ENCODE results near the gene SPIN1.

Gene SPIN1

GRCh38 chr9:88437210-88438146 is 49.2 kb downstream of the SPIN1 start:
- H3K36me3 ChIP-seq: peaks cover 16 to 48% (median 27%) of the 10 kb centered on the region in 3 donors
- no peaks in the 10 kb centered on the region for H3K27me3 ChIP-seq
- peaks cover 0 to 4% (median 0%) of the 10 kb centered on the region in 4 donors for H3K4me1 ChIP-seq
- H3K4me3 ChIP-seq: no peak overlapping the region
- DNase-seq: no peak
- no peak for TF ChIP-seq CTCF (IDR thresholded peaks at IDR 0.05)
- H3K27ac ChIP-seq: no peak overlapping the region
- no peaks in the 10 kb centered on the region for H3K9me3 ChIP-seq
- intact Hi-C loops (cut with DNase I; ENCODE audit: low total_unique reads): no loop called here

GRCh38 chr9:88438811-88439210 is 50.6 kb downstream of the SPIN1 start:
- no peaks in the 10 kb centered on the region for H3K27me3 ChIP-seq
- no peak overlapping the region for H3K4me3 ChIP-seq
- TF ChIP-seq CTCF (IDR thresholded peaks at IDR 0.05): no peak
- no peak for DNase-seq
- H3K9me3 ChIP-seq: no peaks in the 10 kb centered on the region
- intact Hi-C loops (cut with DNase I; ENCODE audit: low total_unique reads): no loop called here
- H3K4me1 ChIP-seq: peaks cover 0 to 2% (median 0%) of the 10 kb centered on the region in 4 donors
- H3K27ac ChIP-seq: no peak overlapping the region
- H3K36me3 ChIP-seq: peaks cover 6 to 35% (median 18%) of the 10 kb centered on the region in 3 donors

DNA sequence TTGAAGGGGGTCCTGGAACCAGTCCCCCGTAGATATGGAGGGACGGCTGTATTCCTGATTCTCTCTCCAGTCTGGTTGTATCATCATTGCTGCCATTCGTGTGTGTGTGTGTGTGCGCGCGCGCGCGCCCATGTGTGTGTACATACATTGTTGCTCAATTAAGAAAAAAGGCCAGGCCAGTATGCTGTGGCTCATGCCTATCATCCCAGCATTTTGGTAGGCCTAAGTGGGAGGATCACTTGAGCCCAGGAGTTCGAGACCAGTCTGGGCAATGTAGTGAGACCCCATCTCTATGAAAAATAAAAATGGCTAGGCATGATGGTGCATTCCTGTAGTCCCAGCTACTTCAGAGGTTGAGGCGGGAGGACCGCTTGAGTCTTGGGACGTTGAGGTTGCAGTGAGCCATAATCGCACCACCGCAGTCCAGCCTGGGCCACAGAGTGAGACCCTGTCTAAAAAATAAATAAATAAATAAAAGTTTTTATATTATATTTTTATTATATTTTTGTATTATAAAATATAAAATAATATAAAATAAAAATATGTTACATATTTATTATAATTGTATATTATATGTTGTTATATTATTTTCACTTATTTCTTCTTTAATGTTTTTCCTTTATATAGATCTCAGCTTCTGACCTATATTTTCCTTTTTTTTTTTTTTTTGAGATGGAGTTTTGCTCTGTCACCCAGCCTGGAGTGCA is 53.2 kb downstream of the SPIN1 start:
- peaks cover 6 to 19% (median 12%) of the 10 kb centered on the region in 3 donors for H3K36me3 ChIP-seq
- H3K9me3 ChIP-seq: no peaks in the 10 kb centered on the region
- TF ChIP-seq CTCF (IDR thresholded peaks at IDR 0.05): no peak
- H3K4me3 ChIP-seq: no peak overlapping the region
- no peaks in the 10 kb centered on the region for H3K4me1 ChIP-seq
- intact Hi-C loops (cut with DNase I; ENCODE audit: low total_unique reads): no loop called here
- no peak for DNase-seq
- H3K27me3 ChIP-seq: no peaks in the 10 kb centered on the region
- no peak overlapping the region for H3K27ac ChIP-seq

DNA sequence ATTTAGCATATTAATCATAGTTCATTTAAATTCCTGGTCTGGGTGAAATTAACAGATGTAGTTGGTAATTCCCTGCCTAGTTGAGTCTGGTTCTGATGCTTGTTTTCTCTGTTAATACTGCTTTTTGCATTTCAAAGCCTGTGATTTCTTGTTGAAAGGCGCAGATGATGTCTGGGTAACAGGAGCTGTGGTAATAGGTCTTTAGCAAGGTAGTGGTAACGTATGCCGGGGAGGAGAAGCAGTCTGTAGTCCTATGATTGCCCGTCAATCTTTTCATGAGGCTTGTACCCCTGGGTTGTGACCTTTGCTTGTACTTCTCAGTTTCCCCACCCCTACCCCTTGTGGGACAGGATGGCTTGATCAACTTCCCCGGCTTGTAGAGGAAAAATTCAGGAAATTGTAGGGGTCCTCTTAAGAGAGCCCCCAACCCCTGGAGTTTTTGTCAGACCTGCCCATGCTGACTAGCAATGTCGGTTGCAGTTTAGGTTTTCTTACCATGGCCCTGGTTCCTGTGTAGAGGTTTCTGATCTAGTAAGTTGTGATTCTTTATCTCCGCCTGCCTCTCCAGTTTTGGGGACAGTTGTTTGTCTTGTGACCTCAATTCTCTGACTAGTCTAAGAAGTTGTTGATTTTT is 55.4 kb downstream of the SPIN1 start:
- H3K27ac ChIP-seq: no peak overlapping the region
- no peak for TF ChIP-seq CTCF (IDR thresholded peaks at IDR 0.05)
- H3K4me3 ChIP-seq: no peak overlapping the region
- H3K4me1 ChIP-seq: peaks cover 0 to 4% (median 0%) of the 10 kb centered on the region in 4 donors
- no peaks in the 10 kb centered on the region for H3K9me3 ChIP-seq
- H3K27me3 ChIP-seq: no peaks in the 10 kb centered on the region
- H3K36me3 ChIP-seq: peaks cover 4 to 11% (median 9%) of the 10 kb centered on the region in 3 donors
- intact Hi-C loops (cut with DNase I; ENCODE audit: low total_unique reads): no loop called here
- no peak for DNase-seq

DNA sequence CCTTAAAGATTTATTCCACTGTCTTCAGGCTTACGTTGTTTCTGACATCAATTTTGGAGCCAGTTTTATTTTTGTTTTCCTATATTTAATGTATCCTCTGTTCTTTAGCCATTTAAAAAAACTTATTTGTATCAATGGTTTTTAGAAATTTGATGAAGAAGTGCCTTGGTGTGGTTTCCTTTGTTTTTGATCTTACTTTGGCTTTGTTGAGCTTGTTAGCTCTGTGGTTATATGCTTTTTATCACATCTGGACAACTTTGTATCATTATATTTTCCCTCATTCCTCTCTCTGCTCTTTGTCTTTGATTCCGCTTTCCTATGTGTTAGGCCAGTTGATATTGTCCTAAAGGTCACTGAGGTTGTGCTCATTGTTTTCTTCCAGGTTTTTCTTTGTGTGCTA is 58.5 kb downstream of the SPIN1 start:
- H3K9me3 ChIP-seq: no peaks in the 10 kb centered on the region
- DNase-seq: no peak
- TF ChIP-seq CTCF (IDR thresholded peaks at IDR 0.05): no peak
- H3K36me3 ChIP-seq: peaks cover 17 to 19% (median 18%) of the 10 kb centered on the region in 3 donors
- intact Hi-C loops (cut with DNase I; ENCODE audit: low total_unique reads): no loop called here
- no peaks in the 10 kb centered on the region for H3K27me3 ChIP-seq
- no peak overlapping the region for H3K27ac ChIP-seq
- H3K4me1 ChIP-seq: peaks cover 0 to 4% (median 0%) of the 10 kb centered on the region in 4 donors
- H3K4me3 ChIP-seq: no peak overlapping the region
